Effector memory CD4-positive, alpha-beta T cell (primary cell): ENCODE data around the gene SIK3.
"Not testable (repeated sequence)": the region's sequence is repeated elsewhere in the genome, so short reads cannot be mapped to it uniquely, and the experiment has no call there.

Source experiments
- DNase-seq, 3 donors: peaks; one replicate each; pipeline ENCODE4 v3.0.0-alpha.2; 2020
- H3K27ac ChIP-seq: 2 replicates; pipeline ENCODE4 v1.7.0; 2013; ENCODE audit warnings: mild to moderate bottlenecking, low read length, moderate library complexity; ENCODE audit not compliant: insufficient read depth, poor library complexity, severe bottlenecking
- H3K27me3 ChIP-seq: replicated peaks from 2 replicates; pipeline ENCODE4 v1.7.0; 2013; ENCODE audit warnings: mild to moderate bottlenecking, low read length; ENCODE audit not compliant: insufficient read depth, control insufficient read depth, poor library complexity, severe bottlenecking
- H3K36me3 ChIP-seq: 2 replicates; pipeline ENCODE4 v1.7.0; 2013; ENCODE audit warnings: mild to moderate bottlenecking, low read length, moderate library complexity; ENCODE audit not compliant: control insufficient read depth, insufficient read depth
- H3K4me1 ChIP-seq: 2 replicates; pipeline ENCODE4 v1.7.0; 2013; ENCODE audit warnings: low read length, mild to moderate bottlenecking; ENCODE audit not compliant: control insufficient read depth, insufficient read depth, poor library complexity, severe bottlenecking
- H3K4me3 ChIP-seq: 2 replicates; pipeline ENCODE4 v1.7.0; 2013; ENCODE audit warnings: low read length, low read depth, mild to moderate bottlenecking; ENCODE audit not compliant: insufficient read depth, poor library complexity, severe bottlenecking
- H3K9me3 ChIP-seq: 2 replicates; pipeline ENCODE4 v1.7.0; 2013; ENCODE audit warnings: mild to moderate bottlenecking, low read length, moderate library complexity; ENCODE audit not compliant: control insufficient read depth

The SIK3 gene

DNA sequence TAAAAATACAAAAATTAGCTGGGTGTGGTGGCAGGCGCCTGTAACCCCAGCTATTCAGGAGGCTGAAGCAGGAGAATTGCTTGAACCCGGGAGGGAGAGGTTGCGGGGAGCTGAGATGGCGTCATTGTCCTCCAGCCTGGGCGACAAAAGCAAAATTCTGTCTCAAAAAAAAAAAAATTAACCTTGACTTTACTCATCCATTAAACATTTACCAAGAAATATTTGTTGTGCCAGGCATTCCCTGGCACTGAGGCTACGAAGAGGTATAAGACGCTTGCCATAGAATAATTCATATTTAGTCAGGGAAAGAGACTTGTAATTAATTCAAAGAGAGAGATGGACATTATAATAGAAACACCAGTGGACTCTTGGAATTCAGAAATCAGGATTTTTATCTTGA is 32.7 kb upstream of the SIK3 start:
- Histone ChIP-seq H3K27ac (no peak overlapping the region), H3K4me3 (no peak overlapping the region), H3K4me1 (no peaks in the 10 kb centered on the region), H3K27me3 (no peaks in the 10 kb centered on the region), H3K36me3 (no peaks in the 10 kb centered on the region), H3K9me3 (no peaks in the 10 kb centered on the region)
- DNase-seq = no peak

DNA sequence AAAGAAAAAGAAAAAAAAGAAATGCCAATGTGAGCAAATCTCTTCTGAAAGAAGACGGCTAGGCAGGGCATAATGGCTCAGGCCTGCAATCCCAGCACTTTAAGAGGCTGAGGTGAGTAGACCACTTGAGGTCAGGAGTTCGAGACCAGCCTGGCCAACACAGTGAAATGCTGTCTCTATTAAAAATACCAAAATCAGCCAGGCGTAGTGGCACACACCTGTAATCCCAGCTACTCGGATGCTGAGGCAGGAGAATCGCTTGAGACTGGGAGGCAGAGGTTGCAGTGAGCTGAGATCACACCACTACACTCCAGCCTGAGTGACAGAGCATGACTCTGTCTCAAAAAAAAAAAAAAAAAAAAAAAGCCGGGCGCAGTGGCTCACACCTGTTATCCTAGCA is 32.2 kb upstream of the SIK3 start:
- H3K4me3 ChIP-seq, DNase-seq, H3K4me1 ChIP-seq, H3K36me3 ChIP-seq, H3K27ac ChIP-seq, H3K27me3 ChIP-seq, H3K9me3 ChIP-seq: not testable (repeated sequence)

DNA sequence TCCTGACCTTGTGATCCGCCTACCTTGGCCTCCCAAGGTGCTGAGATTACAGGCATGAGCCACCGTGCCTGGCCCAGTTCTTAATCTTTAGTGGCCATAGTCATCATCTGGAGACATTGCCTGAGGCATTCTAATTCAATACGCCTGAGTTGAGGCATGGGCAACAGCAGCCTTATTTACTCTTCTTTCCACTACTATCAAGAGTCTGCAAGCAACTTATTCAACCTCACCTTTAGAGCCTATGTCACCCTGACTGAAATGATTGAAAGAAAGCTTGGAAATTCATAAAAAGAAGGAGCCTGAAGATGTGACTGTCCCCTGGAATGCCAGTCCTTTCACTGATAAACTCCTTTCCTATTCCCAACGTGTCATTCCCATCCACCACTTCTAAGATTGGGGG is 30.1 kb upstream of the SIK3 start:
- Histone ChIP-seq H3K27me3 (no peaks in the 10 kb centered on the region), H3K9me3 (no peaks in the 10 kb centered on the region), H3K4me1 (no peaks in the 10 kb centered on the region), H3K36me3 (no peaks in the 10 kb centered on the region), H3K27ac (no peak overlapping the region), H3K4me3 (no peak overlapping the region)
- DNase-seq = no peak

GRCh38 chr11:117127171-117127901 is 29.1 kb upstream of the SIK3 start:
- no peaks in the 10 kb centered on the region for H3K9me3 ChIP-seq
- H3K27ac ChIP-seq = no peak overlapping the region
- no peak overlapping the region for H3K4me3 ChIP-seq
- no peak for DNase-seq
- no peaks in the 10 kb centered on the region for H3K36me3 ChIP-seq
- H3K4me1 ChIP-seq = no peaks in the 10 kb centered on the region
- H3K27me3 ChIP-seq = no peaks in the 10 kb centered on the region

GRCh38 chr11:117126223-117126965 is 28.2 kb upstream of the SIK3 start:
- Histone ChIP-seq H3K9me3 (no peaks in the 10 kb centered on the region), H3K27me3 (no peaks in the 10 kb centered on the region), H3K27ac (no peak overlapping the region), H3K36me3 (no peaks in the 10 kb centered on the region), H3K4me3 (no peak overlapping the region), H3K4me1 (no peaks in the 10 kb centered on the region)
- DNase-seq = no peak

- no peaks in the 10 kb centered on the region for H3K4me1 ChIP-seq
- no peaks in the 10 kb centered on the region for H3K27me3 ChIP-seq
- DNase-seq = no peak
- H3K36me3 ChIP-seq = no peaks in the 10 kb centered on the region
- H3K9me3 ChIP-seq = no peaks in the 10 kb centered on the region
- no peak overlapping the region for H3K4me3 ChIP-seq
- H3K27ac ChIP-seq = no peak overlapping the region
Measured at GRCh38 chr11:117122556-117122955, 24.3 kb upstream of the SIK3 start.

DNA sequence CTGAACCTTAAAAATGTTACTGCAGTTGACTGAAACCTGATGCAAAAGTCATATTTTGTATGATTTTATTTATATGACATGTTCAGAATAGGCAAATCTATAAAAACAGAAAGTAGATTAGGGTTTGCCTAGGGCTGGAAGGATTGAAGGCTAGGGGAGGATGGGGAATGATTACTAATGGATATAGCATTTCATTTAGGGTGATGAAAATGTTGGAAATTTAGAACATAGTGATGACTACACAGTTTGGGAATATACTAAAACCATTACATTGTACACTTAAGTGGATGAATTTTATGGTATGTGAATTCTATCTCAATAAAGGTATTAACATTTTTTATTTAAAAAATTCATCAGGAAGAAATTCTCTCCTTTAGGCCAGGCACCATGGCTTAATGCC is 22.9 kb upstream of the SIK3 start:
- Histone ChIP-seq H3K36me3 (no peaks in the 10 kb centered on the region), H3K27ac (no peak overlapping the region), H3K27me3 (no peaks in the 10 kb centered on the region), H3K4me1 (no peaks in the 10 kb centered on the region), H3K9me3 (no peaks in the 10 kb centered on the region), H3K4me3 (no peak overlapping the region)
- DNase-seq = no peak

- no peak overlapping the region for H3K27ac ChIP-seq
- no peak for DNase-seq
- H3K36me3 ChIP-seq = no peaks in the 10 kb centered on the region
- no peak overlapping the region for H3K4me3 ChIP-seq
- H3K27me3 ChIP-seq = no peaks in the 10 kb centered on the region
- H3K9me3 ChIP-seq = no peaks in the 10 kb centered on the region
- H3K4me1 ChIP-seq = no peaks in the 10 kb centered on the region
Measured at GRCh38 chr11:117117681-117118080, 19.5 kb upstream of the SIK3 start.

GRCh38 chr11:117112939-117113338 is 14.7 kb upstream of the SIK3 start:
- not testable (repeated sequence) for H3K4me3 ChIP-seq, H3K4me1 ChIP-seq, DNase-seq, H3K36me3 ChIP-seq, H3K27me3 ChIP-seq, H3K9me3 ChIP-seq, H3K27ac ChIP-seq

DNA sequence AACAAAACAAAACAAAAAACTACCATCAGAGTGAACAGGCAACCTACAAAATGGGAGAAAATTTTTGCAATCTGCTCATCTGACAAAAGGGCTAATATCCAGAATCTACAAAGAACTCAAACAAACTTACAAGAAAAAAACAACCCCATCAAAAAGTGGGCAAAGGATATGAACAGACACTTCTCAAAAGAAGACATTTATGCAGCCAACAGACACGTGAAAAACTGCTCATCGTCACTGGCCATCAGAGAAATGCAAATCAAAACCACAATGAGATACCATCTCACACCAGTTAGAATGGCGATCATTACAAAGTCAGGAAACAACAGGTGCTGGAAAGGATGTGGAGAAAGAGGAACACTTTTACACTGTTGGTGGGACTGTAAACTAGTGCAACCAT is 14.3 kb upstream of the SIK3 start:
- H3K27me3 ChIP-seq = not testable (repeated sequence)

More for the DNA sequence above, 14.3 kb upstream of the SIK3 start:
- DNase-seq, H3K4me3 ChIP-seq, H3K36me3 ChIP-seq, H3K27ac ChIP-seq, H3K9me3 ChIP-seq, H3K4me1 ChIP-seq: not testable (repeated sequence)
